Measurements from ENCODE around the gene LTBP4. TPM values are rescaled to one million over a fixed set of nuclear protein-coding genes. Genes with fewer than 3 reads are reported as not detected.

The LTBP4 gene
- polyA plus RNA-seq, 1 donor from 2014 or later, result 22.1 TPM

DNA sequence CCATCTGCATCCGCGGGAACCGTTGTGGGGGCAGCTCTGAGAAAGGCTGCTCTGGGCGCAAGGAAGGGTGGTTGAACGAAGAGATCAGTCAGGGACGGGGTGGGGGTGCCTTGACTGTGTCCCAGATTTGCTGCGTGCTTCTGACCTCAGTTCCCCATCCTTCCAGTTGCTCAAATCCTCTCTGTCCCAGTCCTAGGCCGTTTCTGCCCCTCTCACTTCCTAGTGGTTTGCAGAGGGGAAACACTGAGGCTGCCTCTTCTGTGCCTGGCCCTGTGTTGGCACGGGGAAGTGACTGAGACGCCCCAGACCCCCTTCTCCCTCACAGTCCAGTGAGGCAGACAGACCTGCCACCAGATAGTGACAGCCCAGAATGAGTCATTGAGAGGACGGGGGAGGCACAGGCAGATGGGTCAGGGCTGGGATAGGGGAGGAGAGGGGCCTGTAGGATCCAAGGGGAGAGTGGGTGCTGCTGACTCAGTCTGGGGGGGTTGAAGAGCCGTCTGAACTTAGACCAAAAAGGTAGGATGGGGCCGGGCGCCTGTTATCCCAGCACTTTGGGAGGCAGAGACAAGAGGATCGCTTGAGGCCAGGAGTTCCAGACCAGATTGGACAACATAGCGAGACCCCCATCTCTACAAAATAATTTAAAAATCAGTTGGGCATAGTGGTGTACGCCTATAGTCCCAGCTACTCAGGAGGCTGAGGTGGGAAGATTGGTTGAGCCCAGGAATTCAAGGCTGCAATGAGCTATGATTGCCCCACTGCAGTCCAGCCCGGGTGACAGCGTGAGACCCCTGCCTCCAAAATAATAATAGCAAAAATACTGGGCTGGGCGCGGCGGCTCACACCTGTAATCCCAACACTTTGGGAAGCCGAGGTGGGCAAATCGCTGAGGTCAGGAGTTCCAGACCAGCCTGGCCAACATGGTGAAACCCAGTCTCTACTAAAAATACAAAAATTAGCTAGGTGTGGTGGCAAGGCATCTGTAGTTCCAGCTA is 62.8 kb downstream of the LTBP4 start:
- Mint-ChIP-seq H3K27me3 (no peaks in the 10 kb centered on the region), H3K36me3 (peaks cover 6% of the 10 kb centered on the region), H3K9me3 (no peaks in the 10 kb centered on the region), H3K4me3 (peak overlapping the region; percentile 37 to 95 (median 89)), H3K27ac (peak overlapping the region; percentile 62 to 94 (median 84)), H3K4me1 (peaks cover 6 to 12% (median 11%) of the 10 kb centered on the region in 3 donors)

DNA sequence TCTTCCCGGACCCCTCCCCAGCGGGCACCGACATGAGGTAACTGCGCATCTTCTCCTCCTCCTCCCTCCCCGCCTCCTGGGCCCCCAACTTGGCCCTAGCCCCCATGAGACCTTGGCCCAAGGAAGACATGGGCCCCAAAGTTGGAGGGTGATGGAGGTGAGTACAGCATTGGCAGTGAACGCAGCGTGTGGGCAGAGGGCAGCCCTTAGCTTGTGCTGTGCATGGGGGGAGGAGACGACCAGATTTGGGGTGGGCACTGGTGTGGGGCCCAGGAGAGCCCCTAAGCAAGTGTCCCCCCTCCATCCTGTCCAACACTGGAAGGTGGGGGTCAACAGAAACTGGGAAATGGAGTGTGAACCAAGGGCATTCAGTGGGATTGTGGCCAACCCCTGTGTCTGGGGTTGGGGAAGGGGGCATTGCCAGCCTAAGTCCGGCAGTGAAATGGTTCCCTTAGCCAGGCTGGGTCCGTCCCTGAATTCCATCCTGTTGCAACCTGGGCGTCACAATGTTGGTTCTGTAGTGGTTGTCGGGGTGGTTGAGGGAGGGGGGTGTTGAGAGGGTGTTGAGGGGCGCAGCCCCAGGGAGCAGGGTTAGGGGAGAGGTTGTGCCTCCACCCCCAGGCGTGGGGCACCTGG is 65.8 kb downstream of the LTBP4 start:
- H3K36me3 Mint-ChIP-seq, result peaks cover 10% of the 10 kb centered on the region
- peaks cover 0 to 2% (median 0%) of the 10 kb centered on the region in 3 donors for H3K9me3 Mint-ChIP-seq
- peak overlapping the region in 1 of 4 donors; percentile 35 for H3K4me3 Mint-ChIP-seq
- peaks cover 6 to 12% (median 9%) of the 10 kb centered on the region in 3 donors for H3K4me1 Mint-ChIP-seq
- no peak overlapping the region for H3K27ac Mint-ChIP-seq
- H3K27me3 Mint-ChIP-seq, result no peaks in the 10 kb centered on the region

DNA sequence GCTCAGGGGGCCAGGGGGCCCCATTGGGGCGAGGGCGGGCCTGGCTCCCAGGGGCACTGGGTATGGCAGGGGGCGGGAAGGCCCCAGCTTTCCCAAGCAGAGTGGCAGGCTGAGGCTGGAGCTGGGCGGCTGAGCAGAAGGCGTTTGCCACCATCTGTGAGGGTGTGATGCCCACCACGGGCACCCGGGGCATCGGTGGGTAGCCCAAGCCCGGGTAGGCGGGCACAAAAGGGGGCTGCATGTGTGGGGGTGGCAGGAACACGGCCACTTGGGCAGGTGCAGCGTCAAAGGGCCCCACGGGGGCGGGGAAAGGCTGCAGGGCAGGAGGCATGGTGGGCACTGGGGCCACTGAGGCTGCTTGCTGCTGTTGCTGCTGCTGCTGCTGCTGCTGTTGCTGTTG is 66.4 kb downstream of the LTBP4 start:
- Mint-ChIP-seq H3K36me3 (peaks cover 10% of the 10 kb centered on the region), H3K4me3 (no peak overlapping the region), H3K4me1 (peaks cover 6 to 12% (median 9%) of the 10 kb centered on the region in 3 donors), H3K9me3 (peaks cover 0 to 2% (median 0%) of the 10 kb centered on the region in 3 donors), H3K27ac (no peak overlapping the region), H3K27me3 (no peaks in the 10 kb centered on the region)

DNA sequence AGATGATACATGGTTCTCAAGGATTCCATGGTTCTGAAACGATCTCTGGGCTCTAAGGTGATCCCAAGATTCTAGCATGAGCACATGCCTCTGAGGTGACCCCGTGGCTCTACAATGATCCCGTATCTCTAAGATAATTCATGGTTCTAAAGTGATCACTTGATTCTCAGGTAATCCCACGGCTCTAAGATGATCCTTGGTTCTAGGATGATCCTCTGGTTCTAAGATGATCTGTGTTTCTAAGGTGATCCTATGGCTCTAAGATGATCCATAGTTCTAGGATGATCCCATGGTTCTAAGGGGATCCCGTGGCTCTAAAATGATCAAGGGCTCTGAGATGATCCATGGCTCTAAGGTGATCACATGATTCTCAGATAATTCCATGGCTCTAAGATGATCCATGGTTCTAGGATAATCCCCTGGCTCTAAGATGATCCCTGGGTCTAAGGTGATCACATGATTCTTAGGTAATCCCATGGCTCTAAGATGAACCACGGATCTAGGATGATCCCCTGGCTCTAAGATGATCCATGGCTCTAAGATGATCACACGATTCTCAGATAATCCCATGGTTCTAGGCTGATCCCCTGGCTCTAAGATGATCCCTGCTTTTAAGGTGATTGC is 67.9 kb downstream of the LTBP4 start:
- Mint-ChIP-seq H3K4me1 (peaks cover 0 to 4% (median 1%) of the 10 kb centered on the region in 3 donors), H3K9me3 (peaks cover 0 to 2% (median 0%) of the 10 kb centered on the region in 3 donors), H3K36me3 (peaks cover 10% of the 10 kb centered on the region), H3K27me3 (no peaks in the 10 kb centered on the region), H3K4me3 (no peak overlapping the region), H3K27ac (no peak overlapping the region)

DNA sequence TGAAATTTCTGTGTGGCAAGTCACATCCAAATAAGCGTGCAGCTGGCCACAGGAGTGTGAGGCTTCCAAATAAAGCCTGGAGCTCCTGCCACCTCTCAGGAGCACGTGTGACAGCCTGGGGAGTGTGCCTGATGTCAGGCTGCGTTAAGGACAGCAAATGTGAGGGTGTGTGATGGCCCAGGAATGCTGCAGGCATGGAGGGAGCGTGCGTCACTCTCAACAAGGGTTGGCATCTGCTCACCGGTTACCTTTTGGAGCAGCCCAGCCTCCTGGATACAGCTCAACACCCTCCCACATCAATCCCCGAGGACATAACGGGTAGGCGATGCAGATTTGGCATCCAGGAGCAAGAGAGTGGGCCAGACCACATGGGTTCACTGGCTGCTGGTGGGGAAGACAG is 70.2 kb downstream of the LTBP4 start:
- Mint-ChIP-seq H3K4me3 (no peak overlapping the region), H3K4me1 (peaks cover 0 to 2% (median 0%) of the 10 kb centered on the region in 3 donors), H3K9me3 (peaks cover 0 to 2% (median 0%) of the 10 kb centered on the region in 3 donors), H3K27me3 (no peaks in the 10 kb centered on the region), H3K36me3 (peaks cover 12% of the 10 kb centered on the region), H3K27ac (no peak overlapping the region)

DNA sequence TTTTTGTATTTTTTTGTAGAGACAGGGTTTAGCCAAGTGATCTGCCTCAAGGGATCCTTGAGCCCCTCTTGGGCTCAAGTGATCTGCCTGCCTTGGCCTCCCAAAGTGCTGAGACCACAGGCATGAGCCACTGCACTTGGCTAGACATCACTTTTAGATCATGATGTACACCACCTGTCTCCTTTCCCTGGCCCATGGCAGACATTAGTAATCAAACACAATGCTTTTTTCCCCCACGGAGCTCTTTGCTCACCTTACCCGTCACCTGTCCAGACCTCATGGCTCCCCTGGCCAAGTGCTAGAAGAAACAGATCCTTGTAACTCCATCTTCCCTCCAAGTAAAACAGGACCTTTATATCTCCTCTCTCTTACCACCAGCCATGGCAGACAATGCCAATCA is 70.9 kb downstream of the LTBP4 start:
- Mint-ChIP-seq H3K4me3 (no peak overlapping the region), H3K36me3 (peaks cover 12% of the 10 kb centered on the region), H3K4me1 (peaks cover 0 to 2% (median 0%) of the 10 kb centered on the region in 3 donors), H3K27ac (no peak overlapping the region), H3K9me3 (peaks cover 0 to 2% (median 0%) of the 10 kb centered on the region in 3 donors), H3K27me3 (no peaks in the 10 kb centered on the region)

DNA sequence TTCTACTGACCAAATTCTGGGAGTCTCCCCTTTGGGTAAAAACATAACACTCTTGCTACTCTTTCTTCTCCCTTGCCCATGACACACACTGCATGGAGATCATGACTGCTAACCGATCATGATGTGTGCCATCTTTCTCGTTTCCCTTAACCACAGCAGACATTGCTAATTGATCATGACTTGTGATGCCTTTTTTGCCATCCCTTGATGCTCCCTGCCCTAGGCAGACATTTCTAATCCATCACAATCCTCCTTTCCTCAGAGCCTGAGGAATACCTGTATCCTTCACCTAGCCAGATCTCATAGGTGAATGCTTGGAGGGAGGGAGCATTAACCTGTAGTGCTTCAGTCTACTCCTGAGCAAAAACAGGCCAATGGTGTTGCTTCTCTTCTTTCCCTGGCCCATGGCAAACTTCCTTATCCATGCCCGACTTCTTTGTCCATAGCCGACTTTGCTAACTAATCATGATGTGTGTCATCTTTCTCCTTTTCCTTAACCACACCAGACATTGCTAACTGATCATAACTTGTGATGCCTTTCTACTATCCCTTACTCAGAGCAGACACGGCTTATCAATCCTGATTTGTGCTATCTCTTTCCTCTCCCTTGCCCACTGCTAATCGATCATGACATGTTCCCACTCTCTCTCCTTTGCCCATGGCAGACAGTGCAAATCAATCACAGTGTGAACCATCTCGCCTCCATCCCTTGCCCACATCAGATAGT is 71.6 kb downstream of the LTBP4 start:
- Mint-ChIP-seq H3K27me3 (no peaks in the 10 kb centered on the region), H3K4me1 (peaks cover 0 to 2% (median 0%) of the 10 kb centered on the region in 3 donors), H3K27ac (no peak overlapping the region), H3K36me3 (peaks cover 12% of the 10 kb centered on the region), H3K4me3 (no peak overlapping the region), H3K9me3 (peaks cover 0 to 2% (median 0%) of the 10 kb centered on the region in 3 donors)

DNA sequence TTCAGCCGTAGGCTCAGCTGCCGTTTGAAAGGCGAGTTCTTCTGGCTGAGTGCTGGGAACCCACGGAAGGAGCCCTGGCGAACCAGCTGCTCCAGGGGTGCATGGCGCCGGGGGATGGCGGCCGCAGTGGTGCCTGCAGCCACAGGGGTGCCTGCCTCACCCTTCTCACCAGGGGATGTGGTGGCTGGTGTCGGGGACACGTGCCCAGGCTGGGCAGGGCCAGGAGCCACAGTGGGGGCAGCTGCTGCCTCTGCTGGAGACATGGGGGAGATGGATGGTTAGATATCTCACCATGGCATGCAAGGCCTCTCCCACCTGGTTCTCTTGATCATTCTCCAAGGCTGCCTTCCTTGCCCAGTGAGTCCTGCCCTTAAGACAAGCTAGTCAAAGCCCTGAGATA is 72.2 kb downstream of the LTBP4 start:
- H3K9me3 Mint-ChIP-seq, result peaks cover 0 to 2% (median 0%) of the 10 kb centered on the region in 3 donors
- H3K27me3 Mint-ChIP-seq, result no peaks in the 10 kb centered on the region
- H3K4me1 Mint-ChIP-seq, result peaks cover 0 to 2% (median 0%) of the 10 kb centered on the region in 3 donors
- no peak overlapping the region for H3K4me3 Mint-ChIP-seq
- peaks cover 14% of the 10 kb centered on the region for H3K36me3 Mint-ChIP-seq
- no peak overlapping the region for H3K27ac Mint-ChIP-seq

DNA sequence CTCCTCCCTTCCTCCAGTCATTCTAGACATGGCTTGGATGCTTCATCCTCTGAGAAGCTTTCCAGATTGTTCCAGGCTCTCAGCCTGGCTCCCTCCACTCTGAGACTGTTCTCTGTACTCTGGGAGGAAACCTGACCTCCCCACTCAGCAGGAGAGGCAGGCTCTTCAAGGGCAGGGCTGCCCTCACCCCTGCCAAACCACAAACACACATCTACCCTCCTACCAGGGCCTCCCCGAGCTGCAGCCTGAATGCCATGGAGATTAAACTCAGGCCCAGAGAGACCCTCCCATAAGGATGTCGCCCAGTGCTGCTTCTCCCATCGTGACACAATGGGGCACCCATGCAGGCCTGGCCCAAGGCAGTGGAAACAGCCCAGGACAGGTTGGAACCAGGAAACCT is 73.1 kb downstream of the LTBP4 start:
- Mint-ChIP-seq H3K9me3 (peaks cover 0 to 2% (median 0%) of the 10 kb centered on the region in 3 donors), H3K27me3 (no peaks in the 10 kb centered on the region), H3K4me3 (no peak overlapping the region), H3K36me3 (peaks cover 10% of the 10 kb centered on the region), H3K4me1 (peaks cover 0 to 2% (median 0%) of the 10 kb centered on the region in 3 donors), H3K27ac (peak overlapping the region in 1 of 3 donors; percentile 68)

DNA sequence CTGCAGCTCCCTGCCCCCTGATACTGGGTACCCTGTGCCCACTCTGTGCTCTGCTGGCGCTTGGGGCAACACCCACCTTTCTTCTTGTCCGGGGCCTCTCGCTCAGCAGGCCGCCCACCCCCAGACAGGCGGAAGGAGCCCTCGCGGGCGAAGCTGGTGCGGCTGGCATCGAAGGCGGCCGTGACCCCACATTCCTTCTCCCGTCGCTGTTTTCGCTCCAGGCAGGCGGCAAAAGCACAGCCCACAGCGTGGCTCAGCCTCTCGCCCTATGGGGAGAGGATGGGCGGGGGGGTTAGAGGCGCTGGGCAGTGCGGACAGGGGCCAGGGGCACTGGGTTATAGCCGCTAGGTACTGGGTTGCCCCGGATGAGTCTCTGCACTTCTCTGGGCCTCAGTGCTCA is 76.0 kb downstream of the LTBP4 start:
- H3K27ac Mint-ChIP-seq, result peak overlapping the region in 1 of 3 donors; percentile 32
- peaks cover 7% of the 10 kb centered on the region for H3K36me3 Mint-ChIP-seq
- H3K4me1 Mint-ChIP-seq, result no peaks in the 10 kb centered on the region
- no peaks in the 10 kb centered on the region for H3K27me3 Mint-ChIP-seq
- no peak overlapping the region for H3K4me3 Mint-ChIP-seq
- no peaks in the 10 kb centered on the region for H3K9me3 Mint-ChIP-seq

Other genes starting within 250 kb of the LTBP4 start
- gene HIPK4, start 211.2 kb upstream of the LTBP4 start, polyA plus RNA-seq, result 0.11 TPM
- 0.21 TPM for gene PRX, start 188.0 kb upstream of the LTBP4 start, polyA plus RNA-seq
- 13.2 TPM for gene SERTAD1, start 175.4 kb upstream of the LTBP4 start, polyA plus RNA-seq
- 29.2 TPM for gene SERTAD3, start 157.0 kb upstream of the LTBP4 start, polyA plus RNA-seq
- gene BLVRB, start 135.6 kb upstream of the LTBP4 start, polyA plus RNA-seq, result 35.9 TPM
- not detected for gene SPTBN4, start 134.4 kb upstream of the LTBP4 start, polyA plus RNA-seq
- 210 TPM for gene SHKBP1, start 24.5 kb upstream of the LTBP4 start, polyA plus RNA-seq
- 4.0 TPM for gene NUMBL, start 89.3 kb downstream of the LTBP4 start, polyA plus RNA-seq
- 24.2 TPM for gene COQ8B, start 115.5 kb downstream of the LTBP4 start, polyA plus RNA-seq
- 8.8 TPM for gene ITPKC, start 115.7 kb downstream of the LTBP4 start, polyA plus RNA-seq
- gene ACTMAP, start 149.1 kb downstream of the LTBP4 start, polyA plus RNA-seq, result 4.9 TPM
- 96.4 TPM for gene SNRPA, start 149.8 kb downstream of the LTBP4 start, polyA plus RNA-seq
- not detected for gene MIA, start 174.2 kb downstream of the LTBP4 start, polyA plus RNA-seq
- gene RAB4B, start 176.9 kb downstream of the LTBP4 start, polyA plus RNA-seq, result 141 TPM
- gene EGLN2, start 197.8 kb downstream of the LTBP4 start, polyA plus RNA-seq, result 181 TPM
- not detected for gene CYP2A6, start 249.1 kb downstream of the LTBP4 start, polyA plus RNA-seq

All from IgD-negative memory B cell (primary cell).